ENCODE data around the gene WDR7.

DNA sequence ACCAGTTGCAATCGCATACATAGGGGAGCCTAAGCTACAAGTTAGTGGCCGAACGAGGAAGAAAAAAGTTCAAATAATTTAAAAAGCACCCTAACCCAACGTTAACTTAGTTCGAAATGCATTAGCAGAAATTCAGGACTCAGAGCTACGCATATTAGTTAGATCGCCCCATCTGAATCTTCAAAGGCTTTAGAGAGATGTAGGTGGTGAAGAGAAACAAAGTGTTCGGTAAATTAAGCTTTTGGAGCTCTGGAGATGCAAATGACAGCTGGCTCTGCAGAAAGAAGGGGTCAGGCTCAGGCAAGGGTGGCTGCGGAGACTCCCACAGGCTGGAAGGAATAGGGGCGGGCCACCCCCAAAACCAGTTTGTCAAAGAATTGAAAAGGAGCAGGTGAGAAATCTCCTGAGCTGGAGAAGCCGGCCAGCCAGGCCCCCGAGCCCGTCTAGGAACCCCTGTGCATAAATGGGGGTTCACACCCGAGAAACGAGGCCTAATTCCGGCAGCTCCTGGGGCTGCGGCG lies 13.4 kb upstream of the WDR7 start:
- TF ChIP-seq, protein P1, sequence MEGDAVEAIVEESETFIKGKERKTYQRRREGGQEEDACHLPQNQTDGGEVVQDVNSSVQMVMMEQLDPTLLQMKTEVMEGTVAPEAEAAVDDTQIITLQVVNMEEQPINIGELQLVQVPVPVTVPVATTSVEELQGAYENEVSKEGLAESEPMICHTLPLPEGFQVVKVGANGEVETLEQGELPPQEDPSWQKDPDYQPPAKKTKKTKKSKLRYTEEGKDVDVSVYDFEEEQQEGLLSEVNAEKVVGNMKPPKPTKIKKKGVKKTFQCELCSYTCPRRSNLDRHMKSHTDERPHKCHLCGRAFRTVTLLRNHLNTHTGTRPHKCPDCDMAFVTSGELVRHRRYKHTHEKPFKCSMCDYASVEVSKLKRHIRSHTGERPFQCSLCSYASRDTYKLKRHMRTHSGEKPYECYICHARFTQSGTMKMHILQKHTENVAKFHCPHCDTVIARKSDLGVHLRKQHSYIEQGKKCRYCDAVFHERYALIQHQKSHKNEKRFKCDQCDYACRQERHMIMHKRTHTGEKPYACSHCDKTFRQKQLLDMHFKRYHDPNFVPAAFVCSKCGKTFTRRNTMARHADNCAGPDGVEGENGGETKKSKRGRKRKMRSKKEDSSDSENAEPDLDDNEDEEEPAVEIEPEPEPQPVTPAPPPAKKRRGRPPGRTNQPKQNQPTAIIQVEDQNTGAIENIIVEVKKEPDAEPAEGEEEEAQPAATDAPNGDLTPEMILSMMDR (IDR thresholded peaks at IDR 0.05) = no peak
- no peak for TF ChIP-seq POLR2AphosphoS5 (IDR thresholded peaks at IDR 0.05)
